Stimulated activated CD8-positive, alpha-beta memory T cell treated with anti-CD3 and anti-CD28 coated beads, Interleukin-12 subunit alpha, Interleukin-12 subunit beta, amount 100 ng/mL, for 1 hour (primary cell): ENCODE results near the gene PLEKHG4B.
"Not testable (repeated sequence)": the region's sequence is repeated elsewhere in the genome, so short reads cannot be mapped to it uniquely, and the experiment has no call there.

ENCODE experiments used
- DNase-seq: peaks from one replicate; pipeline ENCODE4 v3.0.0-alpha.2; 2020; ENCODE audit warnings: low read depth

Gene PLEKHG4B

GRCh38 chr5:156411-157072, 64.6 kb downstream of the PLEKHG4B start:
- no peak for DNase-seq

- DNase-seq, result no peak
Measured at GRCh38 chr5:157126-157715, 65.3 kb downstream of the PLEKHG4B start.

GRCh38 chr5:157801-158200, 65.8 kb downstream of the PLEKHG4B start:
- DNase-seq, result no peak

- no peak for DNase-seq
Measured at GRCh38 chr5:158807-159447, 67.0 kb downstream of the PLEKHG4B start.

- DNase-seq, result no peak
Measured at GRCh38 chr5:159448-160172, 67.6 kb downstream of the PLEKHG4B start.

- DNase-seq, result no peak
Measured at GRCh38 chr5:160173-160510, 68.2 kb downstream of the PLEKHG4B start.

- DNase-seq, result no peak
Measured at GRCh38 chr5:160921-161802, 69.2 kb downstream of the PLEKHG4B start.

- DNase-seq, result no peak
Measured at GRCh38 chr5:161803-162110, 69.8 kb downstream of the PLEKHG4B start.

GRCh38 chr5:162190-162564, 70.2 kb downstream of the PLEKHG4B start:
- no peak for DNase-seq

GRCh38 chr5:162565-163337, 70.8 kb downstream of the PLEKHG4B start:
- DNase-seq, result no peak

GRCh38 chr5:163338-163620, 71.3 kb downstream of the PLEKHG4B start:
- no peak for DNase-seq

- no peak for DNase-seq
Measured at GRCh38 chr5:163841-164240, 71.9 kb downstream of the PLEKHG4B start.

- DNase-seq, result no peak
Measured at GRCh38 chr5:164244-164643, 72.3 kb downstream of the PLEKHG4B start.

GRCh38 chr5:164783-165182, 72.8 kb downstream of the PLEKHG4B start:
- not testable (repeated sequence) for DNase-seq

- DNase-seq, result no peak
Measured at GRCh38 chr5:166441-167372, 74.7 kb downstream of the PLEKHG4B start.

- DNase-seq, result no peak
Measured at GRCh38 chr5:167511-167910, 75.5 kb downstream of the PLEKHG4B start.

GRCh38 chr5:167982-168660, 76.2 kb downstream of the PLEKHG4B start:
- DNase-seq, result no peak

- no peak for DNase-seq
Measured at GRCh38 chr5:169071-169727, 77.2 kb downstream of the PLEKHG4B start.

- DNase-seq, result no peak
Measured at GRCh38 chr5:169728-170094, 77.7 kb downstream of the PLEKHG4B start.
